B cell (primary cell): ENCODE data around the gene SERGEF. TPM values are rescaled to one million over a fixed set of nuclear protein-coding genes. Genes with fewer than 3 reads are reported as not detected.

Experiments used
- ATAC-seq: fragments of 200-7000 bp; cut with Tn5 transposase; one replicate; pipeline ENCODE4 v1.10.0; 2021; ENCODE audit warnings: low read depth, mild to moderate bottlenecking, moderate number of reproducible peaks, moderate library complexity
- CTCF ChIA-PET: fragments of 350-600 bp; sonication (Branson Sonifier 250); formaldehyde crosslinking; loops from one replicate; lab custom pipeline; 2021; ENCODE audit warnings: antibody characterized with exemption, inconsistent platforms; lab: Charles Lee
- POLR2A ChIA-PET: fragments of 350-600 bp; sonication (Branson Sonifier 250); formaldehyde crosslinking; loops from one replicate; lab custom pipeline; 2021; ENCODE audit warnings: antibody characterized with exemption; lab: Charles Lee
- DNase-seq: peaks from one replicate; pipeline ENCODE4 v3.0.0; 2013
- H2AFZ ChIP-seq: 2 replicates; pipeline ENCODE4 v1.6.1; 2012; ENCODE audit warnings: mild to moderate bottlenecking, low read depth, low read length; ENCODE audit not compliant: insufficient read depth, poor library complexity, severe bottlenecking
- H3K27ac ChIP-seq, 2 donors: 1 replicate in 1 of 2; 2 replicates in 1 of 2; pipeline ENCODE4 v1.5.1; 2012 to 2013; ENCODE audit warnings: low read length in 2 of 2, mild to moderate bottlenecking in 2 of 2, moderate library complexity in 1 of 2
- H3K27me3 ChIP-seq, 4 experiments: fragments of 200-600 bp in 1 of 4; sonication (generic) in 1 of 4; replicated peaks in 1 of 4; 1 replicate in 2 of 4; 2 replicates in 2 of 4; pipeline versions ENCODE4 v1.6.1 to v1.7.0; 2013 to 2016; ENCODE audit warnings: low read length in 3 of 4, mild to moderate bottlenecking in 2 of 4, mixed read lengths in 1 of 4, moderate library complexity in 1 of 4; ENCODE audit not compliant: insufficient read depth in 4 of 4, control insufficient read depth in 3 of 4; ENCODE audit errors: control extremely low read depth in 1 of 4
- H3K36me3 ChIP-seq, 2 experiments: replicated peaks in 1 of 2; 1 replicate in 1 of 2; 2 replicates in 1 of 2; pipeline versions ENCODE4 v1.6.1 to v1.7.1; 2013; ENCODE audit warnings: low read length in 1 of 2; ENCODE audit not compliant: insufficient read depth in 2 of 2, control insufficient read depth in 1 of 2; ENCODE audit errors: control extremely low read depth in 1 of 2, extremely low read depth in 1 of 2
- H3K4me1 ChIP-seq, 2 donors: fragments of 200-600 bp in 1 of 2; sonication (generic) in 1 of 2; 1 replicate in 1 of 2; 2 replicates in 1 of 2; pipeline versions ENCODE4 v1.5.1 to v1.6.1; 2013 to 2017; ENCODE audit warnings: low read length in 2 of 2; ENCODE audit not compliant: control insufficient read depth in 2 of 2, insufficient read depth in 2 of 2
- H3K4me2 ChIP-seq: replicated peaks from 2 replicates; pipeline ENCODE3; 2012; ENCODE audit warnings: mild to moderate bottlenecking, low read depth, low read length; ENCODE audit not compliant: poor library complexity, severe bottlenecking
- H3K4me3 ChIP-seq, 5 experiments: fragments of 200-600 bp in 1 of 5; sonication (generic) in 1 of 5; 1 replicate in 3 of 5; 2 replicates in 2 of 5; pipeline versions ENCODE4 v1.5.1 to v1.7.0; 2011 to 2016; ENCODE audit warnings: low read length in 4 of 5, mild to moderate bottlenecking in 4 of 5, low read depth in 2 of 5, control low read depth in 1 of 5, moderate library complexity in 1 of 5; ENCODE audit not compliant: insufficient read depth in 1 of 5; ENCODE audit errors: control extremely low read depth in 1 of 5, extremely low read depth in 1 of 5
- H3K79me2 ChIP-seq: fragments of 200-600 bp; sonication (generic); one replicate; pipeline ENCODE4 v1.6.0; 2016; ENCODE audit warnings: low read length; ENCODE audit not compliant: control insufficient read depth, insufficient read depth
- H3K9ac ChIP-seq: fragments of 200-600 bp; sonication (generic); 2 replicates; pipeline ENCODE4 v1.6.1; 2017; ENCODE audit warnings: mild to moderate bottlenecking, low read length, moderate library complexity
- H3K9me3 ChIP-seq, 3 donors: one replicate each; pipeline versions ENCODE4 v1.6.1 to v1.7.1; 2013; ENCODE audit warnings: low read length in 2 of 3; ENCODE audit not compliant: control insufficient read depth in 2 of 3, insufficient read depth in 1 of 3; ENCODE audit errors: control extremely low read depth in 1 of 3
- H4K20me1 ChIP-seq: 2 replicates; pipeline ENCODE4 v1.6.0; 2012; ENCODE audit warnings: mild to moderate bottlenecking, low read length; ENCODE audit not compliant: insufficient read depth, control insufficient read depth, poor library complexity, severe bottlenecking
- H3K27ac Mint-ChIP-seq: one replicate; pipeline ENCODE4 v1.8.0; 2021; ENCODE audit warnings: mixed read lengths
- H3K27me3 Mint-ChIP-seq: one replicate; pipeline ENCODE4 v1.8.0; 2021; ENCODE audit warnings: mixed read lengths
- H3K4me1 Mint-ChIP-seq: one replicate; pipeline ENCODE4 v1.8.0; 2021; ENCODE audit warnings: mixed read lengths
- H3K4me3 Mint-ChIP-seq: one replicate; pipeline ENCODE4 v1.8.0; 2021; ENCODE audit warnings: mixed read lengths
- H3K9me3 Mint-ChIP-seq: one replicate; pipeline ENCODE4 v1.8.0; 2022; ENCODE audit warnings: mixed read lengths; ENCODE audit not compliant: insufficient read depth
- CTCF ChIP-seq: fragments of 200-600 bp; IDR thresholded peaks from one replicate; pipeline ENCODE4 v1.8.0; 2022; ENCODE audit warnings: antibody characterized with exemption, mild to moderate bottlenecking
- EZH2 ChIP-seq: IDR thresholded peaks from 2 replicates; pipeline ENCODE4 v1.6.1; 2012; ENCODE audit warnings: borderline replicate concordance, low read depth, mild to moderate bottlenecking, moderate library complexity, low read length; ENCODE audit not compliant: insufficient read depth, poor library complexity, severe bottlenecking
- WGBS: methylation state at CpG from one replicate; pipeline ENCODE4 v1.1.5; 2013; ENCODE audit warnings: missing lambda C conversion rate; ENCODE audit not compliant: insufficient coverage; 5-methylcytosine and 5-hydroxymethylcytosine counted together
- intact Hi-C: fragments of 100-400 bp; cut with micrococcal nuclease; formaldehyde crosslinking; loops from one replicate; pipeline ENCODE4 v1.10.0; 2022
- polyA plus RNA-seq: library from polyadenylated mRNA; depleted of rRNA; stranded (reverse); fragments of >200 nt; gene quantifications from 2 replicates; pipeline ENCODE4 v1.2.3, GENCODE V29; 2012
- total RNA-seq, 2 donors: library from RNA; stranded (reverse); fragments of 120-200 nt in 1 of 2; gene quantifications; 1 replicate in 1 of 2; 2 replicates in 1 of 2; pipeline versions ENCODE4 v1.2.3 to v1.2.4, GENCODE V29; 2013 to 2022

SERGEF gene
- total and polyA plus RNA-seq, 2 donors (not counting 1 experiment from before 2014, with no cell fraction given) = 24.2 to 54.3 TPM

GRCh38 chr11:17768547-17768946 lies 244.3 kb downstream of the SERGEF start:
- ChIA-PET CTCF (no interaction called here), POLR2A (no interaction called here)
- Mint-ChIP-seq H3K9me3 (no peaks in the 10 kb centered on the region), H3K4me1 (no peaks in the 10 kb centered on the region), H3K27ac (no peak overlapping the region), H3K4me3 (no peak overlapping the region), H3K27me3 (peaks cover 10% of the 10 kb centered on the region)
- 91% methylated on average over 5 of the region's 7 CpGs for WGBS
- no peaks in the 10 kb centered on the region for H3K79me2 ChIP-seq
- H3K9me3 ChIP-seq = peaks cover 0 to 4% (median 0%) of the 10 kb centered on the region in 3 donors
- H2AFZ ChIP-seq = no peak overlapping the region
- no peak overlapping the region for H3K27ac ChIP-seq
- ATAC-seq (no peak), DNase-seq (no peak)
- H3K27me3 ChIP-seq = no peaks in the 10 kb centered on the region
- H3K36me3 ChIP-seq = no peaks in the 10 kb centered on the region
- no peak overlapping the region for H3K4me2 ChIP-seq
- TF ChIP-seq CTCF (no peak), EZH2 (no peak)
- intact Hi-C loops = no loop called here
- H3K4me3 ChIP-seq = no peak overlapping the region
- no peak overlapping the region for H3K9ac ChIP-seq
- no peaks in the 10 kb centered on the region for H4K20me1 ChIP-seq
- no peaks in the 10 kb centered on the region for H3K4me1 ChIP-seq

- intact Hi-C loops = no loop called here
- no peaks in the 10 kb centered on the region for H3K36me3 ChIP-seq
- H3K4me1 ChIP-seq = no peaks in the 10 kb centered on the region
- H3K4me3 ChIP-seq = no peak overlapping the region
- H2AFZ ChIP-seq = no peak overlapping the region
- Mint-ChIP-seq H3K27me3 (peaks cover 10% of the 10 kb centered on the region), H3K27ac (no peak overlapping the region), H3K9me3 (no peaks in the 10 kb centered on the region), H3K4me1 (no peaks in the 10 kb centered on the region), H3K4me3 (no peak overlapping the region)
- DNase-seq (no peak), ATAC-seq (no peak)
- TF ChIP-seq CTCF = no peak
- no peak for TF ChIP-seq EZH2
- H3K27ac ChIP-seq = no peak overlapping the region
- POLR2A ChIA-PET = no interaction called here
- H3K4me2 ChIP-seq = no peak overlapping the region
- peaks cover 0 to 4% (median 0%) of the 10 kb centered on the region in 3 donors for H3K9me3 ChIP-seq
- CTCF ChIA-PET = no interaction called here
- no peak overlapping the region for H3K9ac ChIP-seq
- H4K20me1 ChIP-seq = no peaks in the 10 kb centered on the region
- H3K27me3 ChIP-seq = no peaks in the 10 kb centered on the region
- WGBS = 49% methylated on average over 2 of the region's 2 CpGs
- no peaks in the 10 kb centered on the region for H3K79me2 ChIP-seq
These were observed 244.9 kb downstream of the SERGEF start for GRCh38 chr11:17767914-17768313.
